A673 (cell line): Measurements from ENCODE around the gene FAM89A. TPM values are rescaled to one million over a fixed set of nuclear protein-coding genes. Genes with fewer than 3 reads are reported as not detected.

Source experiments
- Bru-seq: library from RNA; stranded (reverse); fragments of 400-500 nt; gene quantifications from one replicate; lab custom pipeline; 2021; lab: Mats Ljungman, UMichigan
- BruChase-seq, 2 experiments: library from RNA; stranded (reverse); fragments of 400-500 nt; gene quantifications; one replicate each; lab custom pipeline; 2021; lab: Mats Ljungman, UMichigan
- BruUV-seq: library from RNA; stranded (reverse); fragments of 400-500 nt; replicated peaks from 2 replicates; lab custom pipeline; 2021; lab: Mats Ljungman, UMichigan
- CTCF ChIA-PET: fragments of 300-600 bp; sonication (Branson Sonifier 250); formaldehyde crosslinking; loops from one replicate; lab custom pipeline; 2022; ENCODE audit warnings: antibody characterized with exemption; lab: Charles Lee
- POLR2A ChIA-PET: fragments of 300-600 bp; sonication (Branson Sonifier 250); formaldehyde crosslinking; loops from one replicate; lab custom pipeline; 2022; ENCODE audit warnings: antibody characterized with exemption; ENCODE audit not compliant: low non-redundant PET; lab: Charles Lee
- DNase-seq: peaks from one replicate; pipeline ENCODE4 v3.0.0-alpha.2; 2015; ENCODE audit warnings: low spot score
- H3K27ac ChIP-seq: fragments of 200-600 bp; sonication (generic); 2 replicates; pipeline ENCODE4 v1.5.1; 2016; ENCODE audit warnings: mixed run types, low read depth, mild to moderate bottlenecking, mixed read lengths, antibody characterized with exemption, low read length; ENCODE audit not compliant: poor library complexity, severe bottlenecking
- H3K27me3 ChIP-seq: fragments of 200-600 bp; sonication (generic); replicated peaks from 2 replicates; pipeline ENCODE4 v1.6.1; 2017; ENCODE audit warnings: mixed run types, low read depth, mild to moderate bottlenecking, mixed read lengths, antibody characterized with exemption, low read length; ENCODE audit not compliant: insufficient read depth, poor library complexity
- H3K36me3 ChIP-seq: fragments of 200-600 bp; sonication (generic); 2 replicates; pipeline ENCODE4 v1.6.1; 2016; ENCODE audit warnings: mixed run types, mild to moderate bottlenecking, mixed read lengths, antibody characterized with exemption, low read length; ENCODE audit not compliant: insufficient read depth, poor library complexity, severe bottlenecking
- H3K4me1 ChIP-seq: fragments of 200-600 bp; sonication (generic); 2 replicates; pipeline ENCODE4 v1.6.1; 2017; ENCODE audit warnings: mixed run types, mild to moderate bottlenecking, mixed read lengths, antibody characterized with exemption, low read length; ENCODE audit not compliant: insufficient read depth, poor library complexity, severe bottlenecking
- H3K4me3 ChIP-seq: fragments of 200-600 bp; sonication (generic); 2 replicates; pipeline ENCODE4 v1.5.1; 2016; ENCODE audit warnings: low read depth, mixed run types, mild to moderate bottlenecking, mixed read lengths, low read length; ENCODE audit not compliant: poor library complexity, severe bottlenecking
- H3K9me3 ChIP-seq: fragments of 200-600 bp; sonication (generic); 2 replicates; pipeline ENCODE4 v1.6.1; 2016; ENCODE audit warnings: mixed run types, low read depth, mild to moderate bottlenecking, mixed read lengths, antibody characterized with exemption, low read length; ENCODE audit not compliant: poor library complexity, severe bottlenecking
- CTCF ChIP-seq: fragments of 300-800, 200-600 bp; sonication (generic); conservative IDR thresholded peaks from 2 replicates; pipeline ENCODE4 v1.5.1; 2017; ENCODE audit warnings: low read depth, mild to moderate bottlenecking, antibody characterized with exemption, low read length, moderate library complexity, mixed read lengths
- EZH2 ChIP-seq: fragments of 200-600 bp; sonication (generic); IDR thresholded peaks from 2 replicates; pipeline ENCODE4 v1.6.1; 2017; ENCODE audit warnings: borderline replicate concordance, low read depth, mild to moderate bottlenecking, mixed read lengths, antibody characterized with exemption, low read length; ENCODE audit not compliant: poor library complexity, severe bottlenecking
- intact Hi-C: fragments of 100-400 bp; cut with micrococcal nuclease; formaldehyde crosslinking; loops from one replicate; pipeline ENCODE4 v1.10.0; 2022; ENCODE audit not compliant: unreplicated experiment
- long read RNA-seq: library from polyadenylated mRNA; stranded (forward); transcript quantifications from one replicate; pipeline ENCODE4 v2.0.0, GENCODE V29; 2022
- total RNA-seq: library from RNA; stranded (reverse); gene quantifications from 2 replicates; pipeline ENCODE4 v1.2.3, GENCODE V29; 2021

Gene FAM89A
- 9.9 and 12.1 TPM in 2 replicates for total RNA-seq
- Bru-seq, nascent RNA: percentile 63 among the genes with signal in this experiment
- BruChase-seq, experiment 1, labeled RNA remaining after a 2-hour chase: percentile 61 among the genes with signal in this experiment
- percentile 64 among the genes with signal in this experiment for BruChase-seq, experiment 2, labeled RNA remaining after a 6-hour chase
- long read RNA-seq, transcript FAM89A-201 (2 exons, 1,495 nt): major isoform, 30 of 31 reads
- long read RNA-seq, partial matches to known transcripts: 0 of 31 reads
- long read RNA-seq, other reads (novel, unspliced or antisense): 1 of 31 reads

- Histone ChIP-seq H3K9me3 (peaks cover 9% of the 10 kb centered on the region), H3K4me3 (peak within 1 kb of the TSS; percentile 83), H3K27ac (peak within 1 kb of the TSS; percentile 49), H3K27me3 (peaks cover 15% of the 10 kb centered on the region), H3K36me3 (no peaks in the 10 kb centered on the region), H3K4me1 (peaks cover 11% of the 10 kb centered on the region)
- no TSS peak for BruUV-seq
- no peak for TF ChIP-seq EZH2
- TF ChIP-seq CTCF: no peak
- intact Hi-C loops: no loop called here
- DNase-seq: peak; percentile 66
- CTCF ChIA-PET: interaction anchor here (1.0 kb wide), 1 partner anchor 171 kb away, joined by 3 read pairs; no protein-coding TSS in a partner anchor
- POLR2A ChIA-PET: no interaction called here
Measured at GRCh38 chr1:231040019-231040799, at the start of gene FAM89A. Gene FAM89A, minus strand, starts transcription at chr1:231040254. Its CDS starts 43 bp downstream, at chr1:231040211.

- BruUV-seq: no TSS peak
- intact Hi-C loops: no loop called here
Measured at GRCh38 chr1:231084353-231084752, 44.3 kb upstream of the FAM89A start.

More at GRCh38 chr1:231084353-231084752, 44.3 kb upstream of the FAM89A start:
- H3K4me1 ChIP-seq: no peaks in the 10 kb centered on the region
- DNase-seq: no peak
- TF ChIP-seq CTCF (no peak), EZH2 (no peak)
- ChIA-PET CTCF (no interaction called here), POLR2A (no interaction called here)
- no peak overlapping the region for H3K27ac ChIP-seq
- H3K4me3 ChIP-seq: no peak overlapping the region
- no peaks in the 10 kb centered on the region for H3K27me3 ChIP-seq
- no peaks in the 10 kb centered on the region for H3K9me3 ChIP-seq
- H3K36me3 ChIP-seq: no peaks in the 10 kb centered on the region
